Right lobe of liver (tissue), 4 donors: Measurements from ENCODE around the gene PADI2.

ENCODE experiments used
- POLR2A ChIP-seq: fragments of 450-650 bp; IDR thresholded peaks from one replicate; pipeline ENCODE4 v1.6.1; 2017; ENCODE audit warnings: antibody characterized with exemption, mild to moderate bottlenecking
- TF ChIP-seq, protein P1 (sequence below), 4 donors: fragments of 200-600 bp in 3 of 4; fragments of 450-650 bp in 1 of 4; IDR thresholded peaks; one replicate each; pipeline versions ENCODE4 v1.5.1 to v1.8.0; 2016 to 2022; ENCODE audit warnings: antibody characterized with exemption in 4 of 4, mild to moderate bottlenecking in 2 of 4
- donor health status: DM: no; HTN: no; CAD: no.
- donor health status: DM: no; HTN: no; CAD: no.
- donor health status: DM: no; HTN: yes; CAD: no.

DNA sequence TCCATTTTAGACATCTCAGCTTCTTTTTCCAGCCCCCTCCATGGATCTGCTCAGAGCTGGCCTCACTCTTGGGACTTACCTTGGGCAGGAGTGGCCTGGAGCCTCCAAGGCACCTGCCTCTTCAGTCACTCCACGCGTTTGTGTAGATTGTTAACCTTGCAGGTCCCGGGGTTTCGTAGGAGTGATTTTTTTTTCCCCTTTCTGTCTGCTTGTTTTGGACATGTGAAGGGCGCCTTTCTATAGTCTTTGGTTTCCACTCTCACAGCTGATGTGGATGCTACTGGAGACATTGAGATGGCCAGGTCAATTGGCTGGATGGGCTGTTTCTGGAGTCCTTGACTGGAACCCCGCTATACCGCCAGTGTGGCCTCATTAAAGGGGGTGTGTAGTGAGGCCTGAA, 63.5 kb downstream of the PADI2 start:
- TF ChIP-seq, protein P1, sequence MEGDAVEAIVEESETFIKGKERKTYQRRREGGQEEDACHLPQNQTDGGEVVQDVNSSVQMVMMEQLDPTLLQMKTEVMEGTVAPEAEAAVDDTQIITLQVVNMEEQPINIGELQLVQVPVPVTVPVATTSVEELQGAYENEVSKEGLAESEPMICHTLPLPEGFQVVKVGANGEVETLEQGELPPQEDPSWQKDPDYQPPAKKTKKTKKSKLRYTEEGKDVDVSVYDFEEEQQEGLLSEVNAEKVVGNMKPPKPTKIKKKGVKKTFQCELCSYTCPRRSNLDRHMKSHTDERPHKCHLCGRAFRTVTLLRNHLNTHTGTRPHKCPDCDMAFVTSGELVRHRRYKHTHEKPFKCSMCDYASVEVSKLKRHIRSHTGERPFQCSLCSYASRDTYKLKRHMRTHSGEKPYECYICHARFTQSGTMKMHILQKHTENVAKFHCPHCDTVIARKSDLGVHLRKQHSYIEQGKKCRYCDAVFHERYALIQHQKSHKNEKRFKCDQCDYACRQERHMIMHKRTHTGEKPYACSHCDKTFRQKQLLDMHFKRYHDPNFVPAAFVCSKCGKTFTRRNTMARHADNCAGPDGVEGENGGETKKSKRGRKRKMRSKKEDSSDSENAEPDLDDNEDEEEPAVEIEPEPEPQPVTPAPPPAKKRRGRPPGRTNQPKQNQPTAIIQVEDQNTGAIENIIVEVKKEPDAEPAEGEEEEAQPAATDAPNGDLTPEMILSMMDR (IDR thresholded peaks at IDR 0.05): no peak
- no peak for TF ChIP-seq POLR2A
